ENCODE measurements around the gene EFS. TPM values are rescaled to one million over a fixed set of nuclear protein-coding genes. Genes with fewer than 3 reads are reported as not detected.

The EFS gene
- total RNA-seq, 4 donors from 2014 or later = 31.4 to 38.2 (median 34.2) TPM

DNA sequence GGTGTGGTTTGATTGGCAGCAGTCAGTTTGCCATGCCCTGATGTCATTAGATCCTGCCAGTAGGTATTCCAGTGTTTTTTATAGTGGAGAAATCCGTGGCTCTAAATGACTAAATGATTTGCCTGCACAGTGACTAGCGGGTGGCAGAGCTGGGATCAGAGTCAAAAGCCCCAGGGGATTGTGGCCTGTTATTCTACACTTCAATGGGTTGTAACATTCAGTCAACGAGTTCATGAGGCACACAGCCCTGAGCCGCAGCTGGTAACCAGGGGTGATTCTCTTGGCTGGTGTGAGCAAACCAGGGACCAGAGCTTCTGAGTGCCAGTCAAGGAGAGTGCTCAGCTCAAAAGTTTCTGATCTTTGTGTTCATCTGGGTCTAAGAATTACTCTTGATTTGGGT is 41.3 kb upstream of the EFS start:
- WGBS, 2 donors = 52 to 62% methylated on average over 4 of the region's 4 CpGs
- Histone ChIP-seq H3K36me3 (no peaks in the 10 kb centered on the region), H3K9me3 (no peaks in the 10 kb centered on the region), H3K27ac (no peak overlapping the region), H3K4me1 (no peaks in the 10 kb centered on the region), H3K4me3 (no peak overlapping the region), H3K27me3 (peaks cover 0 to 8% of the 10 kb centered on the region in 2 donors)
- no peak for TF ChIP-seq EP300 (IDR thresholded peaks at IDR 0.05)
- TF ChIP-seq POLR2A (IDR thresholded peaks at IDR 0.05) = no peak
- TF ChIP-seq, protein P1, sequence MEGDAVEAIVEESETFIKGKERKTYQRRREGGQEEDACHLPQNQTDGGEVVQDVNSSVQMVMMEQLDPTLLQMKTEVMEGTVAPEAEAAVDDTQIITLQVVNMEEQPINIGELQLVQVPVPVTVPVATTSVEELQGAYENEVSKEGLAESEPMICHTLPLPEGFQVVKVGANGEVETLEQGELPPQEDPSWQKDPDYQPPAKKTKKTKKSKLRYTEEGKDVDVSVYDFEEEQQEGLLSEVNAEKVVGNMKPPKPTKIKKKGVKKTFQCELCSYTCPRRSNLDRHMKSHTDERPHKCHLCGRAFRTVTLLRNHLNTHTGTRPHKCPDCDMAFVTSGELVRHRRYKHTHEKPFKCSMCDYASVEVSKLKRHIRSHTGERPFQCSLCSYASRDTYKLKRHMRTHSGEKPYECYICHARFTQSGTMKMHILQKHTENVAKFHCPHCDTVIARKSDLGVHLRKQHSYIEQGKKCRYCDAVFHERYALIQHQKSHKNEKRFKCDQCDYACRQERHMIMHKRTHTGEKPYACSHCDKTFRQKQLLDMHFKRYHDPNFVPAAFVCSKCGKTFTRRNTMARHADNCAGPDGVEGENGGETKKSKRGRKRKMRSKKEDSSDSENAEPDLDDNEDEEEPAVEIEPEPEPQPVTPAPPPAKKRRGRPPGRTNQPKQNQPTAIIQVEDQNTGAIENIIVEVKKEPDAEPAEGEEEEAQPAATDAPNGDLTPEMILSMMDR (IDR thresholded peaks at IDR 0.05) = no peak
- DNase-seq (ENCODE audit: low spot score in 2 of 2) = no peak

DNA sequence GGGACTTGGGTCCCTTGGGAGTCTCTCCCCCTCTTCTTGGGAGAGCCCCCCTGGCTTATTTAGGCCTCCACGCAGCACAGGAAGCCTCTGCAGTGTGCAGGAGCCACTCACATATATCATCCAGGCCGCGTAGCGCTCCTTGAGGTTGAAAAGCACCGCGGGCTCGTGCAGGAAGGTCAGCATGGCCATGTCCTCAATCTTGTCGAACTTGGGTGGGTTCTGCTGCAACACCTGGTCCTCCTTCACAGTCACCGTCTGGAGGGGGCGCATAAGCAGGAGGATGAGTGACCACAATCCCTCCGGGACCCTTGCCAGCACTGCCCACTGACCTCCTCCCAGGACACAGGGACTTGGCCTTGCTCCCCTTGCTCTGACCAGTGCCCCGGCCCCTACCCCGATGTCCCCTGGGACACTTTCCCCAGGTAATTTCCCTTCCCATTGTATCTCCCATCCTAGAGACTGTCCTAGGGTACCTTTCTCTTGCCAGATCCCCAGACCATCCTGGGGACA is 40.6 kb upstream of the EFS start:
- Histone ChIP-seq H3K4me3 (no peak overlapping the region), H3K27ac (no peak overlapping the region), H3K27me3 (peaks cover 0 to 8% of the 10 kb centered on the region in 2 donors), H3K4me1 (no peaks in the 10 kb centered on the region), H3K9me3 (no peaks in the 10 kb centered on the region), H3K36me3 (no peaks in the 10 kb centered on the region)
- TF ChIP-seq EP300 (IDR thresholded peaks at IDR 0.05) = no peak
- TF ChIP-seq POLR2A (IDR thresholded peaks at IDR 0.05) = no peak
- TF ChIP-seq, protein P1 (IDR thresholded peaks at IDR 0.05) = no peak
- WGBS, 2 donors = 90 to 91% methylated on average over 12 to 13 of the region's 13 CpGs
- DNase-seq (ENCODE audit: low spot score in 2 of 2) = no peak

DNA sequence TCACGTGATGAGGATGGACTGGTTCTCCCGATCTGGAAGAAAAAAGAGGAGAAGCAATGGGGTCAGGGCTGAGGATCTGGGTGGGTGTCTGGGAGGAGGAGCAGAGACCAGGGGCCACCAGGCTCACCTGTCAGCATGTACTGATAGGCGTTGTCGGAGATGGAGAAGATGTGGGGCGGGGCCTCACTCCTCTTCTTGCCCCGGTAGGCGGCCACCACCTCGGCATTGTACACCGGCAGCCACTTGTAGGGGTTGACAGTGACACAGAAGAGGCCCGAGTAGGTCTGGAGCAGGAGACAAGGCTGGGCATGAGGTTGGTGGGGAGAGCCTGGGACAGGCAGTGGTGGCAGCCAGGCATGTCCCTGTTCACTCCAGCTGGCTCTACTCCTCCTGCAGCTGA is 40.1 kb upstream of the EFS start:
- 77 to 86% methylated on average over 10 of the region's 10 CpGs for WGBS, 2 donors
- DNase-seq (ENCODE audit: low spot score in 2 of 2) = no peak
- H3K9me3 ChIP-seq = no peaks in the 10 kb centered on the region
- H3K27me3 ChIP-seq = peaks cover 0 to 8% of the 10 kb centered on the region in 2 donors
- no peaks in the 10 kb centered on the region for H3K4me1 ChIP-seq
- no peaks in the 10 kb centered on the region for H3K36me3 ChIP-seq
- TF ChIP-seq, protein P1 (IDR thresholded peaks at IDR 0.05) = no peak
- TF ChIP-seq EP300 (IDR thresholded peaks at IDR 0.05) = no peak
- no peak for TF ChIP-seq POLR2A (IDR thresholded peaks at IDR 0.05)
- H3K27ac ChIP-seq = no peak overlapping the region
- H3K4me3 ChIP-seq = no peak overlapping the region

DNA sequence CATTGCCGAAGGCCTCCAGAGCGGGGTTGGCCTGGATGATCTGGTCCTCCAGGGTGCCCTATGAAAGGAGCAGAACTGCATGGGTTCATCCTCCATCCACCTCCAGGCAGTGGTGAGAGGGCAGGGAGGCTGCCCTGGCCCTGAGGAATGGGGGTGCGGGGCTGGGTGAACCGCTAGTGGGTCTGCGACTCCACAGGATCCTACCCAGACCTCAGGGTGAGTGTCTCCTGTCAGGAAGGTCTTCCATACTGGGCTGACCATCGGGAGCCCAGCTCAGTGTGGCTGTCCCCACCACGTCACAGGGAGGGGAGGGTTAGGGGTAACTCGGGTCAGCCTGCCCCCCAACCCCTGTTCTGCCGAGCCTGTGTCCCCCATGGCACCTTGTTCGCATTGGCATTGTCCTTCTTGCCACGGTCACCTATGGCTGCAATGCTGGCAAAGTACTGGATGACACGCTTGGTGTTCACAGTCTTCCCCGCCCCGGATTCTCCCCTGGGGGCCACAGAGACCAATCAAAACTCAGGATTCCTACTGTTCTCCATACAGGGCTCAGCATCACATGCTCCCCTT is 39.4 kb upstream of the EFS start:
- TF ChIP-seq POLR2A (IDR thresholded peaks at IDR 0.05) (no peak), EP300 (IDR thresholded peaks at IDR 0.05) (no peak)
- TF ChIP-seq, protein P1 (IDR thresholded peaks at IDR 0.05) = no peak
- WGBS, 2 donors = 83 to 86% methylated on average over 13 to 14 of the region's 14 CpGs
- DNase-seq (ENCODE audit: low spot score in 2 of 2) = no peak
- no peak overlapping the region for H3K4me3 ChIP-seq
- H3K36me3 ChIP-seq = no peaks in the 10 kb centered on the region
- no peaks in the 10 kb centered on the region for H3K4me1 ChIP-seq
- H3K27me3 ChIP-seq = peaks cover 0 to 8% of the 10 kb centered on the region in 2 donors
- no peak overlapping the region for H3K27ac ChIP-seq
- no peaks in the 10 kb centered on the region for H3K9me3 ChIP-seq

DNA sequence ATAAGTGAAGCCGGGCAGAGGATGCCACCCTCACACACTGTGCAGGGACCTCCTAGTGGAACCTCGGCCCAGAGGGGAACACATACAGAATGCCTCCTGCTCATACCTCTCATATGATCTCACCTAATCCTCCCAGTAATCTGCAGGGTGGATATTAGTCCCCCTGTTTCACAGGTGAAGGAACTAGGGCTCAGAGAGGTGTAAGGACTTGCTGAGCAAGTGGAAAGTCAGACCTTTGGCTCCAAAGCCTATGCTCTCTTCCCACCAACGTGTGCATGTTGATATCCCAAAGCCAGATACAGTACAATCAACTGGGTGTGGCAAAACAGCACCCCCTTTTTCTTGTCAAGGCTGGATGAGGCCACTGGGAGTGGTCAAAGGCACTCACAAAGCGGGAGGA is 38.9 kb upstream of the EFS start:
- H3K4me3 ChIP-seq = no peak overlapping the region
- no peaks in the 10 kb centered on the region for H3K36me3 ChIP-seq
- no peak for DNase-seq (ENCODE audit: low spot score in 2 of 2)
- H3K27me3 ChIP-seq = peaks cover 0 to 8% of the 10 kb centered on the region in 2 donors
- TF ChIP-seq, protein P1 (IDR thresholded peaks at IDR 0.05) = no peak
- TF ChIP-seq POLR2A (IDR thresholded peaks at IDR 0.05) = no peak
- TF ChIP-seq EP300 (IDR thresholded peaks at IDR 0.05) = no peak
- no peaks in the 10 kb centered on the region for H3K4me1 ChIP-seq
- no peak overlapping the region for H3K27ac ChIP-seq
- 70 to 75% methylated on average over 4 of the region's 4 CpGs for WGBS, 2 donors
- H3K9me3 ChIP-seq = no peaks in the 10 kb centered on the region

Data from tibial nerve (tissue), 4 donors.